ENCODE measurements around the gene PLEKHG7.

The PLEKHG7 gene

DNA sequence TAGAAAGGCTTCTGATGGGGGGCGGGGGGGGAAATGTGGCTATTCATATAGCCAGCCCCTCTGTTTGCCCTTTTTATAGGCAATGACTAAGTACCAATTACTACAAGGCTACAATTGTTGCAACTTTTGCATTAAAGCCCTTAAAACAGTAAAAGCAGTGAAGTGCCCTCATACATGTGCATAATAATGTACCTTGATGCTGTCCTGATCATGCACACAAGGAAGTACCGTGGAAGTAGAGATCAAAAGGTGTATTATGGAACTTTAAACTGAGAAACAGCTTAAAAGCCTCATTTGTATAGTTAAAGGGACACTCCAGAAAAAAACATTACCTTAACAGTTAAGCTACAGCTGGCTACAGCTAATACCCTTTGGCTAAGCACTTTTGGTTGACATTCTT lies 111.8 kb downstream of the PLEKHG7 start:
- DNase-seq, result no peak

DNA sequence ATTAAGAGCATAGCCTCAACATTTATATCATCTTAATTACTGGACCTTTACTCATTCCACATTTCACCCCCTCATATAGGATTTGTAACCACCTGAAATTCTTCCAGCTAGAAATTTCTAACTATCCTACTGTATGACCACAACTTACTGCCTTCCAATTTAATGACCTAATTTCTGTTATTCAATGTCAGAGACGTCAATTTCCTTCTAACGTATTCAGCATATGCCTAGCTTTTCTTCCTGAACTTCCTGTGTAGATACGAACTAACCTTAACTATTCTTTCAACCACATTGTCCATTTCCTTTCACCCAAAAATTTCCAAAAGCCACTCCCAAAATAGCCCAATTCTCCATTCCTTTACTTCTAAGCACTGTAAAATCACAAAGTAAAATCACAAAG lies 118.4 kb downstream of the PLEKHG7 start:
- DNase-seq, result no peak
